Dermis blood vessel endothelial cell (primary cell): Measurements from ENCODE around the gene ENG. TPM values are rescaled to one million over a fixed set of nuclear protein-coding genes. Genes with fewer than 3 reads are reported as not detected.
"Not testable (repeated sequence)": the region's sequence is repeated elsewhere in the genome, so short reads cannot be mapped to it uniquely, and the experiment has no call there.

Experiments used
- DNase-seq: peaks from one replicate; pipeline ENCODE4 v3.0.0; 2010
- total RNA-seq: library from RNA; depleted of rRNA; stranded (reverse); fragments of >200 nt; gene quantifications from 2 replicates; pipeline ENCODE4 v1.2.3, GENCODE V29; 2014

ENG gene
- 84.2 and 165 TPM in 2 replicates for total RNA-seq

GRCh38 chr9:127854184-127854806 lies at the start of gene ENG:
Gene ENG (minus strand): TSS chr9:127854658. CDS start chr9:127854355, 303 bp downstream.
- DNase-seq = peak; percentile 84

GRCh38 chr9:127903557-127904475 lies 49.4 kb upstream of the ENG start:
- DNase-seq = peak; percentile 55

GRCh38 chr9:127899128-127899943 lies 44.9 kb upstream of the ENG start, which contains the start of gene ST6GALNAC6:
Gene ST6GALNAC6 (minus strand): TSS chr9:127899603. CDS start chr9:127897981, 1,622 bp downstream.
- DNase-seq = peak; percentile 83

- DNase-seq = peak; percentile 80
Observed at GRCh38 chr9:127898433-127899127, 44.1 kb upstream of the ENG start.

- DNase-seq = peak; percentile 79
Observed at GRCh38 chr9:127897193-127897692, 42.8 kb upstream of the ENG start.

- no peak for DNase-seq
Observed at GRCh38 chr9:127896395-127897192, 42.1 kb upstream of the ENG start.

GRCh38 chr9:127895811-127896210 lies 41.4 kb upstream of the ENG start:
- no peak for DNase-seq

GRCh38 chr9:127893392-127893791 lies 38.9 kb upstream of the ENG start:
- DNase-seq = no peak

- DNase-seq = no peak
Observed at GRCh38 chr9:127892831-127893230, 38.4 kb upstream of the ENG start.

GRCh38 chr9:127890053-127890452 lies 35.6 kb upstream of the ENG start:
- no peak for DNase-seq

GRCh38 chr9:127887792-127888191 lies 33.3 kb upstream of the ENG start:
- DNase-seq = no peak

GRCh38 chr9:127886401-127886972 lies 32.0 kb upstream of the ENG start:
- DNase-seq = no peak

- no peak for DNase-seq
Observed at GRCh38 chr9:127885508-127886281, 31.2 kb upstream of the ENG start.

GRCh38 chr9:127884976-127885490 lies 30.6 kb upstream of the ENG start:
- no peak for DNase-seq

GRCh38 chr9:127884427-127884911 lies 30.0 kb upstream of the ENG start:
- DNase-seq = no peak

- no peak for DNase-seq
Observed at GRCh38 chr9:127883959-127884358, 29.5 kb upstream of the ENG start.

GRCh38 chr9:127881715-127882114 lies 27.3 kb upstream of the ENG start:
- not testable (repeated sequence) for DNase-seq

GRCh38 chr9:127880143-127880542 lies 25.7 kb upstream of the ENG start:
- DNase-seq = no peak

- DNase-seq = no peak
Observed at GRCh38 chr9:127878652-127879390, 24.4 kb upstream of the ENG start.
